NB4 (cell line): Measurements from ENCODE around the gene OPHN1.

ENCODE experiments used
- CTCF ChIP-seq: IDR thresholded peaks from one replicate; pipeline ENCODE4 v1.5.1; 2012; ENCODE audit warnings: low read depth, low read length
- POLR2A ChIP-seq: IDR thresholded peaks from 2 replicates; pipeline ENCODE4 v1.6.1; 2011; ENCODE audit warnings: mild to moderate bottlenecking; ENCODE audit not compliant: insufficient read length; ENCODE audit errors: extremely low read depth

GRCh38 chrX:68429216-68429615 is 4.1 kb downstream of the OPHN1 start:
- no peak for TF ChIP-seq CTCF
- TF ChIP-seq POLR2A, result no peak
